Glutamatergic neuron (in vitro differentiated cells): Measurements from ENCODE around the gene HNRNPC. TPM values are rescaled to one million over a fixed set of nuclear protein-coding genes. Genes with fewer than 3 reads are reported as not detected.
A peak's percentile ranks its signal among the peaks of the same experiment; 100 is the strongest.

ENCODE experiments used
- DNase-seq: peaks from one replicate; pipeline ENCODE4 v3.0.0; 2022
- H3K27ac Mint-ChIP-seq: one replicate; pipeline ENCODE4 v1.8.0; 2020; ENCODE audit warnings: mild to moderate bottlenecking, mixed read lengths, inconsistent platforms; ENCODE audit not compliant: unreplicated experiment
- H3K27me3 Mint-ChIP-seq: one replicate; pipeline ENCODE4 v1.8.0; 2020; ENCODE audit warnings: mild to moderate bottlenecking, moderate library complexity, mixed read lengths, inconsistent platforms; ENCODE audit not compliant: unreplicated experiment
- H3K36me3 Mint-ChIP-seq: one replicate; pipeline ENCODE4 v1.8.0; 2020; ENCODE audit warnings: mild to moderate bottlenecking, mixed read lengths, inconsistent platforms; ENCODE audit not compliant: unreplicated experiment
- H3K4me1 Mint-ChIP-seq: one replicate; pipeline ENCODE4 v1.8.0; 2020; ENCODE audit warnings: mild to moderate bottlenecking, low read depth, mixed read lengths, inconsistent platforms; ENCODE audit not compliant: unreplicated experiment
- H3K4me3 Mint-ChIP-seq: one replicate; pipeline ENCODE4 v1.8.0; 2020; ENCODE audit warnings: mild to moderate bottlenecking, mixed read lengths, inconsistent platforms; ENCODE audit not compliant: unreplicated experiment
- H3K9me3 Mint-ChIP-seq: one replicate; pipeline ENCODE4 v1.8.0; 2020; ENCODE audit warnings: mild to moderate bottlenecking, moderate library complexity, mixed read lengths, inconsistent platforms; ENCODE audit not compliant: unreplicated experiment
- CTCF ChIP-seq: fragments of 200-600 bp; sonication (generic); IDR thresholded peaks from one replicate; pipeline ENCODE4 v1.5.0; 2021; ENCODE audit not compliant: partially characterized antibody, unreplicated experiment
- total RNA-seq: library from RNA; stranded (reverse); fragmentation: NEBNext Ultra II Directional; extraction: Animal tissue kit (Norgen Biotek cat#: 25700); gene quantifications from one replicate; pipeline ENCODE4 v1.2.1, GENCODE V29; 2021; ENCODE audit not compliant: unreplicated experiment

HNRNPC gene
- total RNA-seq, 1 donor from 2014 or later, result 514 TPM

- no peak for DNase-seq
- Mint-ChIP-seq H3K9me3 (peaks cover under 1% of the 10 kb centered on the region), H3K4me1 (peaks cover 44% of the 10 kb centered on the region), H3K27me3 (no peaks in the 10 kb centered on the region), H3K27ac (no peak overlapping the region), H3K4me3 (peak overlapping the region; percentile 58), H3K36me3 (peaks cover 4% of the 10 kb centered on the region)
- TF ChIP-seq CTCF, result no peak
Observed at GRCh38 chr14:21263284-21264024, 5.8 kb downstream of the HNRNPC start.

GRCh38 chr14:21262410-21262809 is 6.8 kb downstream of the HNRNPC start:
- Mint-ChIP-seq H3K36me3 (peaks cover 4% of the 10 kb centered on the region), H3K4me1 (peaks cover 46% of the 10 kb centered on the region), H3K9me3 (no peaks in the 10 kb centered on the region), H3K27ac (no peak overlapping the region), H3K4me3 (peak overlapping the region; percentile 19), H3K27me3 (no peaks in the 10 kb centered on the region)
- no peak for DNase-seq
- no peak for TF ChIP-seq CTCF

GRCh38 chr14:21261824-21262223 is 7.4 kb downstream of the HNRNPC start:
- no peak overlapping the region for H3K27ac Mint-ChIP-seq
- no peak overlapping the region for H3K4me3 Mint-ChIP-seq
- H3K4me1 Mint-ChIP-seq, result peaks cover 47% of the 10 kb centered on the region

GRCh38 chr14:21258889-21259787 is 10.1 kb downstream of the HNRNPC start:
- peaks cover 39% of the 10 kb centered on the region for H3K4me1 Mint-ChIP-seq
- no peaks in the 10 kb centered on the region for H3K27me3 Mint-ChIP-seq
- H3K9me3 Mint-ChIP-seq, result no peaks in the 10 kb centered on the region
- DNase-seq, result no peak
- H3K27ac Mint-ChIP-seq, result peak overlapping the region; percentile 15
- H3K36me3 Mint-ChIP-seq, result peaks cover 4% of the 10 kb centered on the region
- TF ChIP-seq CTCF, result no peak
- peak overlapping the region; percentile 50 for H3K4me3 Mint-ChIP-seq

More at GRCh38 chr14:21261824-21262223, 7.4 kb downstream of the HNRNPC start:
- no peaks in the 10 kb centered on the region for H3K9me3 Mint-ChIP-seq
- H3K36me3 Mint-ChIP-seq, result peaks cover 4% of the 10 kb centered on the region
- TF ChIP-seq CTCF, result no peak
- H3K27me3 Mint-ChIP-seq, result no peaks in the 10 kb centered on the region
- no peak for DNase-seq
